Endothelial cell of umbilical vein (primary cell): ENCODE results near the gene DPP6. TPM values are rescaled to one million over a fixed set of nuclear protein-coding genes. Genes with fewer than 3 reads are reported as not detected.

Experiments used
- BruUV-seq: library from RNA; stranded (reverse); fragments of 400-500 nt; replicated peaks from 2 replicates; lab custom pipeline; 2021; lab: Mats Ljungman, UMichigan
- CTCF ChIA-PET: fragments of 300-600, 350-600 bp; sonication (Branson Sonifier 250); formaldehyde crosslinking; loops from one replicate; lab custom pipeline; 2021; ENCODE audit warnings: antibody characterized with exemption, inconsistent platforms; lab: Charles Lee
- POLR2A ChIA-PET: fragments of 300-600, 350-600 bp; sonication (Branson Sonifier 250); formaldehyde crosslinking; loops from one replicate; lab custom pipeline; 2021; ENCODE audit warnings: antibody characterized with exemption, inconsistent platforms; lab: Charles Lee
- DNase-seq: peaks from one replicate; pipeline ENCODE4 v3.0.0-alpha.2; 2011; ENCODE audit warnings: low read depth, low spot score
- FAIRE-seq: peaks from 2 replicates; lab custom pipeline; 2011; peaks lifted over from hg19 to GRCh38; lab: Jason Lieb, UNC
- H2AFZ ChIP-seq: 2 replicates; pipeline ENCODE4 v1.6.0; 2012; ENCODE audit warnings: low read depth, low read length, control low read depth, inconsistent platforms
- H3K27ac ChIP-seq: 2 replicates; pipeline ENCODE4 v1.5.1; 2011; ENCODE audit warnings: low read depth, mild to moderate bottlenecking, control low read depth, low read length, moderate library complexity; ENCODE audit not compliant: insufficient read depth
- H3K27me3 ChIP-seq, 2 experiments: 2 replicates each; pipeline versions ENCODE4 v1.6.0 to v1.6.1; 2011; ENCODE audit warnings: low read length in 2 of 2, mixed read lengths in 1 of 2; ENCODE audit not compliant: control insufficient read depth in 2 of 2, insufficient read depth in 2 of 2
- H3K36me3 ChIP-seq, 2 experiments: 2 replicates in 1 of 2; 3 replicates in 1 of 2; pipeline ENCODE4 v1.5.1; 2011; ENCODE audit warnings: low read length in 2 of 2, mild to moderate bottlenecking in 1 of 2, moderate library complexity in 1 of 2; ENCODE audit not compliant: control insufficient read depth in 2 of 2, insufficient read depth in 2 of 2; ENCODE audit errors: extremely low read depth in 1 of 2
- H3K4me1 ChIP-seq: 3 replicates; pipeline ENCODE4 v1.5.1; 2011; ENCODE audit warnings: mild to moderate bottlenecking, low read length; ENCODE audit not compliant: control insufficient read depth, insufficient read depth; ENCODE audit errors: extremely low read depth
- H3K4me2 ChIP-seq: 2 replicates; pipeline ENCODE4 v1.6.1; 2011; ENCODE audit warnings: low read length, control low read depth, mixed read lengths; ENCODE audit not compliant: insufficient read depth
- H3K4me3 ChIP-seq, 3 experiments: fragments of 200-600 bp in 1 of 3; sonication (generic), shearing (Covaris generic) in 1 of 3; replicated peaks in 1 of 3; 2 replicates each; pipeline ENCODE4 v1.5.1; 2011 to 2016; ENCODE audit warnings: control low read depth in 3 of 3, low read length in 3 of 3, mild to moderate bottlenecking in 2 of 3, inconsistent platforms in 1 of 3, low read depth in 1 of 3, moderate library complexity in 1 of 3; ENCODE audit not compliant: insufficient read depth in 1 of 3
- H3K79me2 ChIP-seq: 2 replicates; pipeline ENCODE4 v1.6.0; 2012; ENCODE audit warnings: low read length, inconsistent platforms; ENCODE audit not compliant: control insufficient read depth, insufficient read depth
- H3K9ac ChIP-seq: replicated peaks from 2 replicates; pipeline ENCODE3; 2011; ENCODE audit warnings: low read length, control low read depth; ENCODE audit not compliant: insufficient read depth; ENCODE audit errors: extremely low read depth
- H3K9me1 ChIP-seq: replicated peaks from 3 replicates; pipeline ENCODE4 v1.6.0; 2011; ENCODE audit warnings: mild to moderate bottlenecking, low read length; ENCODE audit not compliant: control insufficient read depth, insufficient read depth; ENCODE audit errors: extremely low read depth
- H3K9me3 ChIP-seq: replicated peaks from 2 replicates; pipeline ENCODE4 v1.5.1; 2012; ENCODE audit warnings: low read length, inconsistent platforms; ENCODE audit not compliant: control insufficient read depth, insufficient read depth
- H4K20me1 ChIP-seq: replicated peaks from 2 replicates; pipeline ENCODE3; 2011; ENCODE audit warnings: mild to moderate bottlenecking, low read length; ENCODE audit not compliant: control insufficient read depth, insufficient read depth; ENCODE audit errors: extremely low read depth
- CTCF ChIP-seq, 2 donors: IDR thresholded peaks; 1 replicate in 1 of 2; 2 replicates in 1 of 2; pipeline ENCODE4 v1.5.1; 2011; ENCODE audit warnings: low read length in 2 of 2, mild to moderate bottlenecking in 2 of 2, moderate library complexity in 2 of 2, control low read depth in 1 of 2, inconsistent platforms in 1 of 2, low read depth in 1 of 2; ENCODE audit not compliant: insufficient read depth in 1 of 2; ENCODE audit errors: extremely low read depth in 1 of 2
- EZH2 ChIP-seq: IDR thresholded peaks from 2 replicates; pipeline ENCODE4 v1.6.1; 2012; ENCODE audit warnings: borderline replicate concordance, low read depth, mild to moderate bottlenecking, moderate library complexity, low read length, inconsistent platforms; ENCODE audit not compliant: severe bottlenecking
- FOS ChIP-seq: IDR thresholded peaks from 2 replicates; pipeline ENCODE4 v1.6.1; 2011; ENCODE audit warnings: mild to moderate bottlenecking, low read length, moderate library complexity, borderline replicate concordance; ENCODE audit not compliant: insufficient read depth
- GATA2 ChIP-seq: IDR thresholded peaks from 2 replicates; pipeline ENCODE4 v1.7.0; 2011; ENCODE audit warnings: low read depth, mild to moderate bottlenecking, moderate library complexity, mixed read lengths, low read length; ENCODE audit not compliant: insufficient read length, insufficient read depth
- JUN ChIP-seq: IDR thresholded peaks from 2 replicates; pipeline ENCODE4 v1.6.1; 2011; ENCODE audit warnings: borderline replicate concordance, low read depth; ENCODE audit not compliant: insufficient read length, insufficient read depth
- MAX ChIP-seq: IDR thresholded peaks from 2 replicates; pipeline ENCODE4 v1.6.1; 2011; ENCODE audit not compliant: insufficient read depth, insufficient read length
- MYC ChIP-seq: IDR thresholded peaks from one replicate; pipeline ENCODE4 v1.6.1; 2011; ENCODE audit warnings: mild to moderate bottlenecking, low read depth, low read length
- POLR2A ChIP-seq: IDR thresholded peaks from 2 replicates; pipeline ENCODE4 v1.6.1; 2012; ENCODE audit warnings: low read depth, mild to moderate bottlenecking, control low read depth, low read length
- POLR2AphosphoS5 ChIP-seq: IDR thresholded peaks from 2 replicates; pipeline ENCODE4 v1.6.1; 2012; ENCODE audit warnings: low read depth, mild to moderate bottlenecking, control low read depth, low read length, moderate library complexity; ENCODE audit not compliant: insufficient read depth
- dilution Hi-C: fragments of 300-500 bp; cut with MboI; formaldehyde crosslinking; loops from one replicate; pipeline ENCODE4 v1.15.0; 2019; ENCODE audit warnings: low sequenced_read_pairs; ENCODE audit not compliant: extremely low pct_ligation_motif_present
- intact Hi-C: fragments of 100-400 bp; cut with micrococcal nuclease; formaldehyde crosslinking; loops from one replicate; pipeline ENCODE4 v1.10.0; 2022
- polyA plus RNA-seq, 4 experiments: library from polyadenylated mRNA; depleted of rRNA in 3 of 4; stranded (reverse) in 3 of 4; unstranded in 1 of 4; fragments of >200 nt; gene quantifications; 2 replicates each; pipeline versions ENCODE4 v1.2.1 to v1.2.3, GENCODE V29; 2011 to 2012; ENCODE audit warnings: missing spikeins in 1 of 4
- total RNA-seq: library from RNA; stranded (reverse); gene quantifications from 2 replicates; pipeline ENCODE4 v1.2.3, GENCODE V29; 2021

The DPP6 gene
- total and polyA plus RNA-seq, 2 donors (not counting 3 experiments of a cell fraction or from before 2014, with no cell fraction given): not detected

DNA sequence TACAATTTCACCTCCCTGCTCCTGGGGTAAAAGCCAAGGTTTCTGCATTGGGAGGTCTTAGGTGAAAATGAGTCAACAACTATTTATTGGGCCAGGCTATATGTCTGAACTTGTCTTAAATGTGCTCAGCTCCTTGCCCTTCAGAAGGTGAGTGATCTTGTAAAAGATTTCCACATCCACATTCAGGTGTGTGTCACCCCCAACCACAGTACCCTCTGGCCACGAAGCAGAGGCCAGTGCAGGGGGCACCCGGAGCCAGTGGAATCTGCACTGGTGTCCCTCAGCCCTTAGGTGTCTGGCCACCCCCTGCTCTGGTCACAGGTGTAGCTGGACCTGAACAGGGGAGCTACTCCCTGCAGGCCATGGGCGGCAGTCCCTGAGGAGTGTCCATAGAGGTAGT lies 752.3 kb downstream of the DPP6 start:
- Histone ChIP-seq H4K20me1 (no peaks in the 10 kb centered on the region), H3K79me2 (no peaks in the 10 kb centered on the region), H3K4me2 (no peak overlapping the region), H3K27ac (no peak overlapping the region), H3K9me3 (peaks cover 2% of the 10 kb centered on the region), H3K4me1 (no peaks in the 10 kb centered on the region), H3K9me1 (no peaks in the 10 kb centered on the region), H3K27me3 (no peaks in the 10 kb centered on the region), H3K9ac (no peak overlapping the region), H3K36me3 (no peaks in the 10 kb centered on the region), H2AFZ (no peak overlapping the region), H3K4me3 (no peak overlapping the region)
- DNase-seq (no peak), FAIRE-seq (no peak)
- no TSS peak for BruUV-seq
- TF ChIP-seq POLR2A: no peak
- no peak for TF ChIP-seq CTCF (IDR thresholded peaks at IDR 0.05; ENCODE audit: extremely low read depth in 1 of 2, insufficient read depth in 1 of 2, low read depth in 1 of 2, low read length in 2 of 2)
- no peak for TF ChIP-seq MYC
- TF ChIP-seq GATA2: no peak
- TF ChIP-seq POLR2AphosphoS5: no peak
- no peak for TF ChIP-seq FOS
- TF ChIP-seq JUN: no peak
- TF ChIP-seq EZH2: no peak
- TF ChIP-seq MAX: no peak
- dilution Hi-C loops: no loop called here
- ChIA-PET CTCF (no interaction called here), POLR2A (no interaction called here)
- intact Hi-C loops: no loop called here
